Measurements from ENCODE around the gene AACS. TPM values are rescaled to one million over a fixed set of nuclear protein-coding genes. Genes with fewer than 3 reads are reported as not detected.
"Not testable (repeated sequence)": the region's sequence is repeated elsewhere in the genome, so short reads cannot be mapped to it uniquely, and the experiment has no call there.

Gene AACS
- total RNA-seq, 1 donor from 2014 or later: 77.6 TPM

DNA sequence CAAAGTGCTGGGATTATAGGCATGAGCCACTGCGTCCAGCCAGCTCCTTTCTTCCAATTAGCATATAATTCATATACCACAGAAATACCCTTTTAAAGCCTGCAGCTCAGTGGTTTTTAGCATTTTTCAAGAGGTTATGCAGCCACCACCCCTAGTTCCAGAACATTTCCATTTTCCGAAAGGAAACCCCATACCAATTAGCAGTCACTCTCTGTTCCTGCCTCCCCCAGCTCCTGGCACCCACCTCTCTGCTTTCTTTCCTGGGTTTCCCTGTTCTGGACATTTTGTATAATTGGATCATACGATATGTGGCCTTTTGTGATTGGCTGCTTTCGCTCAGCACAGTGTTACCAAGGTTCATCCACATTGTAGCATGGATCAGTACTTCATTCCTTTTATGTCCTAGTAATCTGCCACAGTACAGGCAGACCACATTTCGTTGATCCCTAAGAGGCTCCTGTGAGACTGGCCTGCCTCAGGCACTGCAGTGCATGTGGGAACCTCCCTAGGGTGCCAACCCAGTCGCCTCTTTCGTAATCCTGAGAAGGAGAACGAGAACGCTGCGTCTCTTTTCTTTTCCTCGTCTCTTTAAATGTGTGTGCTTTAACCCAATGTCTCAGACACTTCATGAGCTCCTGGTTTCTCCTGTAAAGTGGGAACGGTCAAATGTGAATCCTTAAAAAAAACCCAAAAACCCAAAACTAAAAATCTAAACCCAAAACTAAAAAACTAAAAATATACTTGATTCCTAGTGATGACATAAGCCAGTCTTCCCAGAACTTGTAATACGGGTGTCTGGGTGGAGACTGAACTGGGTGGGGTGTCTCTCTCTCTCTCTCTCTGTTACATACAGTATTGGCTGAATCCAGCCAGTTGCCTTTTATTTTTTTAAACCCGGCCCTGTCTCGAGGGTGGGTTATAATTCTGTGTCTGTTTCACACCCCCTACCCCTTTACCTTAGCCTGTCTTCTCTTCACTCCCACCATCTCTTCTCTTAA is 14.7 kb downstream of the AACS start:
- Mint-ChIP-seq H3K4me1 (ENCODE audit: unreplicated experiment) (no peaks in the 10 kb centered on the region), H3K9me3 (ENCODE audit: unreplicated experiment) (no peaks in the 10 kb centered on the region), H3K36me3 (ENCODE audit: low read depth, unreplicated experiment) (peaks cover 43% of the 10 kb centered on the region), H3K27ac (ENCODE audit: unreplicated experiment) (no peak overlapping the region), H3K27me3 (ENCODE audit: unreplicated experiment) (peaks cover 3% of the 10 kb centered on the region), H3K4me3 (ENCODE audit: unreplicated experiment) (no peak overlapping the region)
- DNase-seq (ENCODE audit: low spot score): no peak
- TF ChIP-seq, protein P1, sequence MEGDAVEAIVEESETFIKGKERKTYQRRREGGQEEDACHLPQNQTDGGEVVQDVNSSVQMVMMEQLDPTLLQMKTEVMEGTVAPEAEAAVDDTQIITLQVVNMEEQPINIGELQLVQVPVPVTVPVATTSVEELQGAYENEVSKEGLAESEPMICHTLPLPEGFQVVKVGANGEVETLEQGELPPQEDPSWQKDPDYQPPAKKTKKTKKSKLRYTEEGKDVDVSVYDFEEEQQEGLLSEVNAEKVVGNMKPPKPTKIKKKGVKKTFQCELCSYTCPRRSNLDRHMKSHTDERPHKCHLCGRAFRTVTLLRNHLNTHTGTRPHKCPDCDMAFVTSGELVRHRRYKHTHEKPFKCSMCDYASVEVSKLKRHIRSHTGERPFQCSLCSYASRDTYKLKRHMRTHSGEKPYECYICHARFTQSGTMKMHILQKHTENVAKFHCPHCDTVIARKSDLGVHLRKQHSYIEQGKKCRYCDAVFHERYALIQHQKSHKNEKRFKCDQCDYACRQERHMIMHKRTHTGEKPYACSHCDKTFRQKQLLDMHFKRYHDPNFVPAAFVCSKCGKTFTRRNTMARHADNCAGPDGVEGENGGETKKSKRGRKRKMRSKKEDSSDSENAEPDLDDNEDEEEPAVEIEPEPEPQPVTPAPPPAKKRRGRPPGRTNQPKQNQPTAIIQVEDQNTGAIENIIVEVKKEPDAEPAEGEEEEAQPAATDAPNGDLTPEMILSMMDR (IDR thresholded peaks at IDR 0.05; ENCODE audit: unreplicated experiment): no peak

DNA sequence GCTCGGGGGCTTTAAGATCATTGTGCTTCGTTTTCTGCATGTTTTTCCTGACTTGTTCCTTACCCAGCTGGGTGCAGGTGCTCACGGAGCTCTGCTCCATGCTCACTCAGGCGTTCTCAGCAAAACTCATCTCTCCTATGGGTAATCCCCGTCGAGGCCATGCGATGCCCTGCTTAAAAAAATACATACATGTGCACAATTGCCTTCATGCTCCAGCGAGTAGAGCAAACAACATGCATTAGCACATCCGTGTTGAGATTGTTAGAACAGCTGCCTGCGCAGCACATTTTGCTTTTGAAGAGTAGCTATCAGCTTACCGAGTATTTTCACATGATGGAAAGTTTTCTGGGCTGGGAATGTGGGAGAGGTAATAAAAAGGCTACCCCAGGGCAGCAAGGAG is 16.2 kb downstream of the AACS start:
- no peaks in the 10 kb centered on the region for H3K9me3 Mint-ChIP-seq (ENCODE audit: unreplicated experiment)
- peaks cover 1% of the 10 kb centered on the region for H3K27me3 Mint-ChIP-seq (ENCODE audit: unreplicated experiment)
- H3K27ac Mint-ChIP-seq (ENCODE audit: unreplicated experiment): no peak overlapping the region
- no peak for DNase-seq (ENCODE audit: low spot score)
- TF ChIP-seq, protein P1 (IDR thresholded peaks at IDR 0.05; ENCODE audit: unreplicated experiment): no peak
- H3K4me3 Mint-ChIP-seq (ENCODE audit: unreplicated experiment): no peak overlapping the region
- H3K36me3 Mint-ChIP-seq (ENCODE audit: low read depth, unreplicated experiment): peaks cover 42% of the 10 kb centered on the region
- H3K4me1 Mint-ChIP-seq (ENCODE audit: unreplicated experiment): peaks cover 4% of the 10 kb centered on the region

DNA sequence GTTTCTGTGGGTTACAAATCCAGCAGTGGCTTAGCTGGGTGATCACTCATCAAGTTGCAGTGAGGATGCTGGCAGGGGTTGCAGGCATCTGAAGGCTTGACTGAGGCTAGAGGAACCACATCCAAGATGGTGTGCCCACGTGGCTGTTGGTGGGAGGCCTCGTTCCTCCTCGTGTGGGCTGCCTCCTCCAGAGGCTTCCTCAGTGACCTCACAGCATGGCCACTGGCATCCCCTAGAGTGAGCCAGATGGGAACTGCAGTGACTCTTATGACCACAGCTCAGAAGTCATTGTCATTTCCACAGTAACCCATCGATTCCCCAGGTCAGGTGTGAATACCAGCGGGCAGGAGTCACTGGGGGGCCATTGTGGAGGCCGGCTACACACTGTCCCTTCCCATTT is 17.8 kb downstream of the AACS start:
- Mint-ChIP-seq H3K27ac (ENCODE audit: unreplicated experiment) (peak overlapping the region; percentile 24), H3K4me1 (ENCODE audit: unreplicated experiment) (peaks cover 6% of the 10 kb centered on the region), H3K4me3 (ENCODE audit: unreplicated experiment) (peak overlapping the region; percentile 72), H3K36me3 (ENCODE audit: low read depth, unreplicated experiment) (peaks cover 45% of the 10 kb centered on the region), H3K27me3 (ENCODE audit: unreplicated experiment) (no peaks in the 10 kb centered on the region), H3K9me3 (ENCODE audit: unreplicated experiment) (no peaks in the 10 kb centered on the region)
- TF ChIP-seq, protein P1 (IDR thresholded peaks at IDR 0.05; ENCODE audit: unreplicated experiment): no peak
- DNase-seq (ENCODE audit: low spot score): no peak

DNA sequence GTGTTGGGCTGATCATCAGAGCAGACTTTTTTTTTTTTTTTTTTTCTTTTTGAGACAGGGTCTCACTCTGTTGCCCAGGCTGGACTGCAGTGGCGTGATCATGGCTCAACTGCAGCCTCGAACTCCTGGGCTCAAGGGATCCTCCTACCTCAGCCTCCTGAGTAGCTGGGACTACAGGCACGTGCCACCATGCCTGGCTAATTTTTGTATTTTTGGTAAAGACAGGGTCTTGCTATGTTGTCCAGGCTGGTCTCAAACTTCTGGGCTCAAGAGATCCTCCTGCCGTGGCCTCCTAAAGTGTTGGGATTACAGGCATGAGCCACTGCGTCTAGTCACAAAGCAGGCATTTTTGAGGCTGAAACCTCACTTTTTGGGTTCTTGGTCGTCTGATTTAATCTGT is 23.0 kb downstream of the AACS start:
- not testable (repeated sequence) for H3K27me3 Mint-ChIP-seq (ENCODE audit: unreplicated experiment); DNase-seq (ENCODE audit: low spot score); H3K4me3 Mint-ChIP-seq (ENCODE audit: unreplicated experiment); H3K27ac Mint-ChIP-seq (ENCODE audit: unreplicated experiment); H3K9me3 Mint-ChIP-seq (ENCODE audit: unreplicated experiment); H3K4me1 Mint-ChIP-seq (ENCODE audit: unreplicated experiment)
- peaks cover 27% of the 10 kb centered on the region for H3K36me3 Mint-ChIP-seq (ENCODE audit: low read depth, unreplicated experiment)

DNA sequence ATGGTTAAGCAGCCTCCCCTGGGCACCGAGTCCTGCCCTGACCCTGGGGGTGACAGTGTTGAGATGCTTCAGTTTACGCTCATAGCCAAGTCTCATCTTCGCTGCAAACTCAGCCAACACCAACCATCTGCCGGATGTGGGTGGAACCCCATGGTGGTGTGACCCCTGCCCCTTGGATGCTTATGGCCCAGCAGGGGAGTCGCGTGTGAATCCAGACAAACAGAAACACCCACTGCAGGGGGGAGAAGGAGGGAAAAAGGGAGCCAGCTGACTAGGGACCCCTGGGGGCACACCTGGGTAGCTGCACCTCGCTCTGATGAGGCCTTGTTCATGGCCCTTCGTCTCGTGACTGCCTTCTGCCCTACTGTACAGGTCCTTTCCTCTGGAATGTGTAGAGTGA is 23.8 kb downstream of the AACS start:
- peaks cover 6% of the 10 kb centered on the region for H3K4me1 Mint-ChIP-seq (ENCODE audit: unreplicated experiment)
- TF ChIP-seq, protein P1 (IDR thresholded peaks at IDR 0.05; ENCODE audit: unreplicated experiment): no peak
- no peaks in the 10 kb centered on the region for H3K9me3 Mint-ChIP-seq (ENCODE audit: unreplicated experiment)
- no peak overlapping the region for H3K27ac Mint-ChIP-seq (ENCODE audit: unreplicated experiment)
- peaks cover 26% of the 10 kb centered on the region for H3K36me3 Mint-ChIP-seq (ENCODE audit: low read depth, unreplicated experiment)
- no peaks in the 10 kb centered on the region for H3K27me3 Mint-ChIP-seq (ENCODE audit: unreplicated experiment)
- no peak for DNase-seq (ENCODE audit: low spot score)
- no peak overlapping the region for H3K4me3 Mint-ChIP-seq (ENCODE audit: unreplicated experiment)

Data from endothelial cell (in vitro differentiated cells).